Left lung (tissue), 14 donors: Measurements from ENCODE around the gene GOLGA6A. TPM values are rescaled to one million over a fixed set of nuclear protein-coding genes. Genes with fewer than 3 reads are reported as not detected.
"Not testable (repeated sequence)": the region's sequence is repeated elsewhere in the genome, so short reads cannot be mapped to it uniquely, and the experiment has no call there.

Experiments used
- ATAC-seq: fragments of 200-7000 bp; cut with Tn5 transposase; one replicate; pipeline ENCODE4 v1.9.1; 2020; ENCODE audit warnings: moderate library complexity
- DNase-seq, 4 donors: peaks; one replicate each; pipeline ENCODE4 v3.0.0-alpha.2; 2013 to 2020
- H3K27ac ChIP-seq, 2 donors: fragments of 200-600 bp; sonication (generic) in 1 of 2; one replicate each; pipeline versions ENCODE4 v1.5.0 to v1.8.0; 2020 to 2021
- H3K27me3 ChIP-seq, 2 donors: fragments of 200-600 bp; sonication (generic) in 1 of 2; one replicate each; pipeline versions ENCODE4 v1.5.0 to v1.8.0; 2020 to 2021
- H3K36me3 ChIP-seq, 2 donors: fragments of 200-600 bp; sonication (generic) in 1 of 2; one replicate each; pipeline versions ENCODE4 v1.5.0 to v1.8.0; 2020 to 2021
- H3K4me1 ChIP-seq, 2 donors: fragments of 200-600 bp; one replicate each; pipeline ENCODE4 v1.8.0; 2021
- H3K4me3 ChIP-seq, 2 donors: fragments of 200-600 bp; sonication (generic) in 1 of 2; one replicate each; pipeline versions ENCODE4 v1.5.0 to v1.8.0; 2020 to 2021; ENCODE audit warnings: mild to moderate bottlenecking in 1 of 2
- H3K9me3 ChIP-seq, 2 donors: fragments of 200-600 bp; sonication (generic) in 1 of 2; one replicate each; pipeline versions ENCODE4 v1.5.0 to v1.8.0; 2020 to 2021
- intact Hi-C, 2 donors: fragments of 100-400 bp; cut with DNase I; formaldehyde crosslinking; loops; one replicate each; pipeline versions ENCODE4 v1.11.2 to v1.14.2; 2022
- long read RNA-seq, 12 donors: library from polyadenylated mRNA in 2 of 12; unstranded in 2 of 12; transcript quantifications; one replicate each; pipeline ENCODE4 v2.0.0 and lab custom pipeline, GENCODE V29; 2019 to 2026
- polyA plus RNA-seq, 6 donors: library from polyadenylated mRNA; unstranded; fragments of 120-200 nt; gene quantifications; one replicate each; pipeline ENCODE4 v1.2.1, GENCODE V29; 2013; ENCODE audit not compliant: insufficient read length in 6 of 6
- total RNA-seq, 2 donors: library from RNA; stranded (reverse); fragmentation: NEBNext Ultra II Directional; extraction: Animal tissue kit (Norgen Biotek cat#: 25700); gene quantifications; one replicate each; pipeline ENCODE4 v1.2.1, GENCODE V29; 2021
- TF ChIP-seq, protein P1 (sequence below), 2 donors: fragments of 200-600 bp; sonication (generic) in 1 of 2; IDR thresholded peaks; one replicate each; pipeline versions ENCODE4 v1.5.0 to v1.8.0; 2021; ENCODE audit warnings: antibody characterized with exemption in 2 of 2
- donor health status: DM: no; HTN: yes; CAD: no.
- donor health status: DM: no; HTN: no; CAD: no.

GOLGA6A gene, protein sequence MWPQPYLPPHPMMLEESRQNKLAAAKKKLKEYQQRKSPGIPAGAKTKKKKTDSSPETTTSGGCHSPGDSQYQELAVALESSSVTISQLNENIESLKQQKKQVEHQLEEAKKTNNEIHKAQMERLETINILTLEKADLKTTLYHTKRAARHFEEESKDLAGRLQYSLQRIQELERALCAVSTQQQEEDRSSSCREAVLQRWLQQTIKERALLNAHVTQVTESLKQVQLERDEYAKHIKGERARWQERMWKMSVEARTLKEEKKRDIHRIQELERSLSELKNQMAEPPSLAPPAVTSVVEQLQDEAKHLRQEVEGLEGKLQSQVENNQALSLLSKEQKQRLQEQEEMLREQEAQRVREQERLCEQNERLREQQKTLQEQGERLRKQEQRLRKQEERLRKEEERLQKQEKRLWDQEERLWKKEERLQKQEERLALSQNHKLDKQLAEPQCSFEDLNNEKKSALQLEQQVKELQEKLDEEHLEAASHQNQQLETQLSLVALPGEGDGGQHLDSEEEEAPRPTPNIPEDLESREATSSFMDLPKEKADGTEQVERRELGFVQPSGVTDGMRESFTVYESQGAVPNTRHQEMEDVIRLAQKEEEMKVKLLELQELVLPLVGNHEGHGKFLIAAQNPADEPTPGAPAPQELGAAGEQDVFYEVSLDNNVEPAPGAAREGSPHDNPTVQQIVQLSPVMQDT
- not detected for total RNA-seq
- polyA plus RNA-seq, result under 1 TPM; 0.06 to 0.56 (median 0.32) TPM
- long read RNA-seq, donor 1, result 0 reads
- long read RNA-seq, donor 2, result 0 reads
- long read RNA-seq, donor 3, result 0 reads
- long read RNA-seq, donor 4, result 0 reads
- long read RNA-seq, donor 5, result 0 reads
- long read RNA-seq, donor 6, result 0 reads
- long read RNA-seq, donor 7, result 0 reads
- long read RNA-seq, donor 8, result 0 reads
- long read RNA-seq, donor 9, result 0 reads
- long read RNA-seq, donor 10, result 0 reads
- long read RNA-seq, donor 11, result 0 reads
- long read RNA-seq, donor 12, result 0 reads

DNA sequence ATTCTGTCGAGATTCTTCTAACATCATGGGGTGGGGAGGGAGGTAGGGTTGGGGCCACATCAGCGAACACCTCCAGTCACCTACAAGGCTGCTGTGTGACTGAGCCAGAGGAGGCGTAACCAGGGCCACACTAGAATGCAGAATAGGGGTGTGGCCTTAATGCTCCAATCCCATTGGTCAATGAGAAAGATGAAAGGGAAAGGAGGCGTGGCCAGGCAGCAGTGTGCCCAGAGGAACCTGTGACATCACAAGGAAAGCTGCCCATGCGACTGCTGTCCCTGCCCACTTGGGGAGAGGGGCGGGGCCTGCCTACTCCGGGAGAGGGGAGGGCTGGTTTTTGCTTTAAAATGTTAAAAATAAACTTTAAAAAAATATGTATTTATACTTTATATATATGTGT lies at the start of gene GOLGA6A:
Gene GOLGA6A (minus strand): TSS at position 101 of the 400 bp plus-strand sequence. CDS start 41 bp downstream, at position 60.
- H3K9me3 ChIP-seq, H3K27ac ChIP-seq, ATAC-seq, H3K4me3 ChIP-seq, H3K27me3 ChIP-seq, H3K36me3 ChIP-seq, H3K4me1 ChIP-seq, DNase-seq, intact Hi-C loops: not testable (repeated sequence)

DNA sequence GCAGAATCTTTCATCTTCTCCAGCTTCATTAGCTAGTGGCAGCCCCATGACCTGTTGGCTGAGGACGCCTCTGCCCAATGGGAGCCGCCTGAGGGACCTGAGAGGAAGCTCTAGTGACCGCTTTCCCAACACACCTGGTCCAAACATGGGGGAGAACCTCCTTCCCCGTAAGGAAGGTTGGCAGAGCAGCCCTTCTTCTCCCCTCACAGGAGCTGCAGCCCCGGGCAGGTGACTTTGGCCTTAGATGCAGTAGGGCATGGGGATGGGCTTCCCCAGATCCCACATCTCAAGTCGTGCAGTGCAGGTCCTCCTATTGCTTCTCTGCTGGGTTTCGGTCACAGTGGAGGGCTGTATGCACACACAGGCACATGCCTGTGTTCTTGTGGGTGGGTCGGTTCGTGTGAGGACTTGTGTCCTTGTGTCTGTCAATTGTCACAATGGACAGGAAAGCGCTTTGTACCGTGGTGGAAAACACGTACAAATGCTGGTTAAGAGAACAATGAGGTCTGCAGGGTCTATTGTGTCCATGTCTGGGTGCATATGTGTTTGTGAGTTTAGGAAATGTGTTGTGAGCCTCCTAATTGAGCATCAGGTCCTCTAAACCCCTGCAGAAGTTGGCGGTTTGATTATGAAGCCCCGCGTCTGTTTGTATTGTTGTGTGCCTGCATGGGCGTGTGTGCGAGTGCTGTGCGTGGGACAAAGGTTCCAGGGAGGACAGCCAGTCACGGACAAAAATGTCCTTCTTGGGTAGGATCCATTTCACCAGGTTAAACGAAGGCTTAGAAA lies 49.5 kb upstream of the GOLGA6A start:
- TF ChIP-seq, protein P1, sequence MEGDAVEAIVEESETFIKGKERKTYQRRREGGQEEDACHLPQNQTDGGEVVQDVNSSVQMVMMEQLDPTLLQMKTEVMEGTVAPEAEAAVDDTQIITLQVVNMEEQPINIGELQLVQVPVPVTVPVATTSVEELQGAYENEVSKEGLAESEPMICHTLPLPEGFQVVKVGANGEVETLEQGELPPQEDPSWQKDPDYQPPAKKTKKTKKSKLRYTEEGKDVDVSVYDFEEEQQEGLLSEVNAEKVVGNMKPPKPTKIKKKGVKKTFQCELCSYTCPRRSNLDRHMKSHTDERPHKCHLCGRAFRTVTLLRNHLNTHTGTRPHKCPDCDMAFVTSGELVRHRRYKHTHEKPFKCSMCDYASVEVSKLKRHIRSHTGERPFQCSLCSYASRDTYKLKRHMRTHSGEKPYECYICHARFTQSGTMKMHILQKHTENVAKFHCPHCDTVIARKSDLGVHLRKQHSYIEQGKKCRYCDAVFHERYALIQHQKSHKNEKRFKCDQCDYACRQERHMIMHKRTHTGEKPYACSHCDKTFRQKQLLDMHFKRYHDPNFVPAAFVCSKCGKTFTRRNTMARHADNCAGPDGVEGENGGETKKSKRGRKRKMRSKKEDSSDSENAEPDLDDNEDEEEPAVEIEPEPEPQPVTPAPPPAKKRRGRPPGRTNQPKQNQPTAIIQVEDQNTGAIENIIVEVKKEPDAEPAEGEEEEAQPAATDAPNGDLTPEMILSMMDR (IDR thresholded peaks at IDR 0.05), result no peak
- Histone ChIP-seq H3K27ac (no peak overlapping the region), H3K4me1 (peaks cover 11 to 63% of the 10 kb centered on the region in 2 donors), H3K9me3 (no peaks in the 10 kb centered on the region), H3K27me3 (peaks cover 90 to 99% of the 10 kb centered on the region in 2 donors), H3K36me3 (no peaks in the 10 kb centered on the region), H3K4me3 (no peak overlapping the region)
- DNase-seq (no peak), ATAC-seq (no peak)
- intact Hi-C loops, result no loop called here

DNA sequence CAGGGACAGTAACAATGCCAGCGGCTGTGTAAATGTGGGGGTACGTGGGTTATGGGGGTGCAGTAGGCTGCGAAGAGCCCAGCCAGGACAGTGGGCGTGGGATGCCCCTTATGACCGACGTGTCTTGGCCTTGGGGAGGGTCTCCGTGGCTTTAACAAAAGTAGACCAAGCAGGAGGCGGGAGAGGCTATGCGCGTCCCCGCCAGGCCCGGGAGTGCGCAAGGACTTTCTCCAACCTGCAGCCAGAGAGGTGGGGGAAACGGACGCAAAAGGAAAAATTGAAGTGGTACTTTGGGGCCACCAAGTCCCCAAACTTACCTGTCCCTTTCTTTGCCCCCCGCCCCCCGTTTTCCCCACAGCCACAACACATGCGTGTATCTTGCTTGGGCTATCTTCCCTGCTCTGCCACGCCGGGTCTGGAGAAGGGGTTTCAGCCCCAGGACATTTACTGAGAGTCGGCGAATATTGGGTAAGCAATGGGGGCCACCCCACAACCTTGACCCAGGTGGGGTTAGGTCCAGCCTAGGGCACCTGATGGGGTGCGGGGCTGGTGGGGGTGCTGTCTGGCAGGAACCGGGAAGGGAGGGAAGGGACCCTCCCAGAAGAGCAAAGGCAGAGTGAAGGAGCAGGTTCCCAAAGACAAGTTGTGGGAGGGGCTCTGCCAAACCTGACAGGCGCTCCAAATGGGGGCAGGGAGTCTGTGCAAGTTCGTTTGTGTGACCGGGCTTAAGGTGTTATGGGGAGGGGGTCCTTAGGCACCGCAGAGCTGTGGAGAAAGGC lies 48.7 kb upstream of the GOLGA6A start:
- DNase-seq (no peak), ATAC-seq (no peak)
- TF ChIP-seq, protein P1 (IDR thresholded peaks at IDR 0.05), result no peak
- H3K36me3 ChIP-seq, result no peaks in the 10 kb centered on the region
- no peaks in the 10 kb centered on the region for H3K9me3 ChIP-seq
- H3K4me1 ChIP-seq, result peaks cover 10 to 57% of the 10 kb centered on the region in 2 donors
- peaks cover 84 to 98% of the 10 kb centered on the region in 2 donors for H3K27me3 ChIP-seq
- intact Hi-C loops, result no loop called here
- H3K27ac ChIP-seq, result no peak overlapping the region
- H3K4me3 ChIP-seq, result no peak overlapping the region

DNA sequence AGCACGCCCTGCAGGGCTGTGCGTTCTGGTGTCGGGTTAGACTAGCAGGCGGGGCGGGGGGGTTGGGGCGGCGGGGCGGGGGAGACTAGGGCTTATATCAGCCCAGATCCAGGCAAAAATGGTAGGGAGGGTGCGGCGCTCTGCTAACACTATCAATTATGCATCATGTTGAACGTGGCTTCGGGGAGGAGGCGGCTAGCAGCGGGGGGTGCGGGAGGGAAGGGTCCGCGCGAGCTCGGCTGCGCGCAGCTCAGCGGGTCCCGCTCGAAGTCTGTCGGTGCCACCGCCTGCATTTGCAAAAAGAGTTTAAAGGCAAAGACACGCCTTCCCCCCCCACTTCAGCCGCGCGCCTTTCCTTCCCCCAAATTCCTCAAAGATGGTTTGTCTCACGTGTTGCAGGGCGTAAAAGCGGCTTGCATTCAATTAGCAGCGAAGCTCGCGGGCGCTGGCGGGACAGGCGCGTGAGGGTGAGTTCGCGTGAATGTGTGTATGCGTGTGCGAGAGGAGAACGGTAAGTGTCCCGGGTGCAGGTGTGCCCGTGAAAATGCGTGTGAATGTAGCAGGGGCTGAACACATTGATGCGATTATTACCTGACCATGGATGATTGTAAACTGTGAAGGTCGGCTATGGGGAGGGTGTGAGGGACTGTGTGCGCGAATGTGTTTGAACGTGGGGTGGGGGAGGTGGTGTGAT lies 48.0 kb upstream of the GOLGA6A start, which contains the start of gene ISLR2:
Gene ISLR2 (plus strand): TSS at position 432 of the 694 bp plus-strand sequence. CDS start 2,169 bp downstream, outside the sequence.
- Histone ChIP-seq H3K27me3 (peaks cover 76 to 98% of the 10 kb centered on the region in 2 donors), H3K27ac (no peak within 1 kb of the TSS), H3K36me3 (no peaks in the 10 kb centered on the region), H3K4me1 (peaks cover 4 to 50% of the 10 kb centered on the region in 2 donors), H3K9me3 (no peaks in the 10 kb centered on the region), H3K4me3 (peak within 1 kb of the TSS in 1 of 2 donors; percentile 17)
- DNase-seq (peak in 2 of 4 donors; percentile 11 to 45), ATAC-seq (no peak)
- TF ChIP-seq, protein P1 (IDR thresholded peaks at IDR 0.05), result no peak
- intact Hi-C loops, result no loop called here
